ENCODE results near the gene SYNGR3.
A peak's percentile ranks its signal among the peaks of the same experiment; 100 is the strongest.

The SYNGR3 gene

GRCh38 chr16:1964506-1965395 lies 25.0 kb upstream of the SYNGR3 start, which contains the start of gene RPS2:
RPS2 (minus strand) TSS chr16:1964826; CDS start chr16:1964625, 201 bp downstream.
- 0 out of 2 replicates have a peak, but pooled peaks have one; percentile 2 for TF ChIP-seq CTCF (IDR thresholded peaks at IDR 0.05)

GRCh38 chr16:1965396-1966001 lies 24.3 kb upstream of the SYNGR3 start:
- no peak for TF ChIP-seq CTCF (IDR thresholded peaks at IDR 0.05)

GRCh38 chr16:1966460-1966859 lies 23.3 kb upstream of the SYNGR3 start, which contains the start of gene RNF151:
RNF151 (plus strand) TSS chr16:1966856; CDS start chr16:1966882, 26 bp downstream.
- TF ChIP-seq CTCF (IDR thresholded peaks at IDR 0.05) = no peak

- TF ChIP-seq CTCF (IDR thresholded peaks at IDR 0.05) = no peak
Observed at GRCh38 chr16:1968146-1968953, 21.4 kb upstream of the SYNGR3 start.

- no peak for TF ChIP-seq CTCF (IDR thresholded peaks at IDR 0.05)
Observed at GRCh38 chr16:1971796-1972489, 17.8 kb upstream of the SYNGR3 start, which contains the start of gene TBL3. TBL3 (plus strand) TSS chr16:1972053; CDS start chr16:1972165, 112 bp downstream.

GRCh38 chr16:1972490-1972877 lies 17.3 kb upstream of the SYNGR3 start:
- no peak for TF ChIP-seq CTCF (IDR thresholded peaks at IDR 0.05)
